K562 (cell line): ENCODE data around the gene ZKSCAN3. TPM values are rescaled to one million over a fixed set of nuclear protein-coding genes. Genes with fewer than 3 reads are reported as not detected.

Experiments
- ATAC-seq: fragments of 200-7000 bp; cut with Tn5 transposase; 3 replicates; pipeline ENCODE4 v1.9.1; 2020; ENCODE audit warnings: moderate library complexity
- BruUV-seq: library from RNA; stranded (reverse); fragments of 400-500 nt; replicated peaks from 2 replicates; lab custom pipeline; 2021; lab: Mats Ljungman, UMichigan
- CTCF ChIA-PET: fragments of 300-600 bp; formaldehyde crosslinking; extraction: SDS; loops from one replicate; lab custom pipeline; 2021; ENCODE audit warnings: low intra/inter-chr PET ratio; lab: Yijun Ruan, JAX
- POLR2A ChIA-PET: fragments of 300-600, 350-650 bp; sonication (Branson Sonifier 250); formaldehyde crosslinking; extraction: SDS; loops from one replicate; lab custom pipeline; 2021; ENCODE audit warnings: antibody characterized with exemption, inconsistent platforms; lab: Yijun Ruan, JAX
- DNase-seq, 4 experiments: peaks; one replicate each; pipeline versions ENCODE4 v3.0.0 to v3.0.0-alpha.2; 2011 to 2018; ENCODE audit warnings: low spot score in 3 of 4, mixed read lengths in 3 of 4; ENCODE audit errors: extremely low read depth in 1 of 4
- FAIRE-seq: peaks from 2 replicates; lab custom pipeline; 2011; peaks lifted over from hg19 to GRCh38; lab: Jason Lieb, UNC
- H2AFZ ChIP-seq: 2 replicates; pipeline ENCODE4 v1.6.0; 2011; ENCODE audit warnings: low read depth, low read length, control low read depth, inconsistent platforms
- H3K27ac ChIP-seq: fragments of 200-600 bp; 3 replicates; pipeline ENCODE4 v1.8.0; 2011; ENCODE audit warnings: low read depth, mild to moderate bottlenecking, control low read depth, inconsistent platforms, low read length, moderate library complexity, mixed read lengths; ENCODE audit errors: extremely low read depth
- H3K27me3 ChIP-seq, 2 experiments: fragments of 300-600 bp in 1 of 2; 2 replicates in 1 of 2; 3 replicates in 1 of 2; pipeline versions ENCODE4 v1.6.0 to v1.8.0; 2011; ENCODE audit warnings: inconsistent platforms in 2 of 2, low read length in 2 of 2, mild to moderate bottlenecking in 1 of 2, mixed read lengths in 1 of 2, moderate library complexity in 1 of 2; ENCODE audit not compliant: control insufficient read depth in 2 of 2, insufficient read depth in 2 of 2
- H3K36me3 ChIP-seq: fragments of 300-600 bp; 3 replicates; pipeline ENCODE4 v1.8.0; 2011; ENCODE audit warnings: mild to moderate bottlenecking, low read length, inconsistent platforms; ENCODE audit not compliant: control insufficient read depth, insufficient read depth
- H3K4me1 ChIP-seq, 2 experiments: fragments of 200-600 bp in 1 of 2; replicated peaks in 1 of 2; 2 replicates in 1 of 2; 3 replicates in 1 of 2; pipeline versions ENCODE4 v1.5.1 to v1.8.0; 2011; ENCODE audit warnings: inconsistent platforms in 2 of 2, low read length in 2 of 2, mild to moderate bottlenecking in 1 of 2, mixed read lengths in 1 of 2, moderate library complexity in 1 of 2; ENCODE audit not compliant: control insufficient read depth in 2 of 2, insufficient read depth in 2 of 2
- H3K4me2 ChIP-seq: 2 replicates; pipeline ENCODE4 v1.6.1; 2011; ENCODE audit warnings: low read length, control low read depth, inconsistent platforms, mixed read lengths; ENCODE audit not compliant: insufficient read depth
- H3K4me3 ChIP-seq: fragments of 200-600 bp; sonication (generic), shearing (Covaris generic); 2 replicates; pipeline ENCODE4 v1.5.1; 2016; ENCODE audit warnings: control low read depth, inconsistent platforms
- H3K79me2 ChIP-seq: fragments of 200-600 bp; 3 replicates; pipeline ENCODE4 v1.8.0; 2011; ENCODE audit warnings: low read length, inconsistent platforms; ENCODE audit not compliant: control insufficient read depth, insufficient read depth
- H3K9ac ChIP-seq, 2 experiments: 2 replicates each; pipeline versions ENCODE4 v1.6.0 to v1.6.1; 2011; ENCODE audit warnings: low read depth in 2 of 2, low read length in 2 of 2, control low read depth in 1 of 2, inconsistent platforms in 1 of 2, mild to moderate bottlenecking in 1 of 2, mixed read lengths in 1 of 2; ENCODE audit not compliant: insufficient read depth in 1 of 2
- H3K9me1 ChIP-seq: one replicate; pipeline ENCODE4 v1.6.0; 2011; ENCODE audit warnings: inconsistent platforms, mild to moderate bottlenecking, low read length, moderate library complexity; ENCODE audit not compliant: control insufficient read depth, insufficient read depth
- H3K9me3 ChIP-seq: replicated peaks from 2 replicates; pipeline ENCODE4 v1.5.1; 2011; ENCODE audit warnings: low read depth, low read length, inconsistent platforms; ENCODE audit not compliant: control insufficient read depth, insufficient read depth
- H4K20me1 ChIP-seq: replicated peaks from 2 replicates; pipeline ENCODE4 v1.6.1; 2011; ENCODE audit warnings: low read length, inconsistent platforms, mixed read lengths; ENCODE audit not compliant: control insufficient read depth, insufficient read depth
- FOS ChIP-seq: IDR thresholded peaks from 3 replicates; pipeline ENCODE4 v1.6.1; 2011; ENCODE audit not compliant: insufficient read length; ENCODE audit errors: extremely low read depth
- GATA2 ChIP-seq: sonication (generic); formaldehyde crosslinking; IDR thresholded peaks from 2 replicates; pipeline ENCODE4 v1.4.0; 2020; ENCODE audit warnings: mild to moderate bottlenecking, missing genetic modification reagents
- GATAD2A ChIP-seq: fragments of 450-650 bp; IDR thresholded peaks from 2 replicates; pipeline ENCODE4 v1.6.1; 2017
- HMBOX1 ChIP-seq: sonication (generic); IDR thresholded peaks from 2 replicates; pipeline ENCODE4 v1.6.1; 2016
- MED1 ChIP-seq: sonication (generic); formaldehyde crosslinking; IDR thresholded peaks from 2 replicates; pipeline ENCODE4 v1.8.1; 2023; ENCODE audit warnings: missing genetic modification reagents, borderline replicate concordance
- NR1H2 ChIP-seq: sonication (generic); formaldehyde crosslinking; IDR thresholded peaks from 2 replicates; pipeline ENCODE4 v1.4.0; 2020; ENCODE audit warnings: mild to moderate bottlenecking, missing genetic modification reagents
- SP1 ChIP-seq: sonication (generic); formaldehyde crosslinking; IDR thresholded peaks from 2 replicates; pipeline ENCODE4 v1.8.1; 2022; ENCODE audit warnings: mild to moderate bottlenecking, missing genetic modification reagents
- SREBF1 ChIP-seq: fragments of 150-350 bp; IDR thresholded peaks from 2 replicates; pipeline ENCODE4 v1.6.1; 2014; ENCODE audit warnings: antibody characterized with exemption, low read depth, low read length, borderline replicate concordance
- SREBF2 ChIP-seq: sonication (generic); formaldehyde crosslinking; IDR thresholded peaks from 2 replicates; pipeline ENCODE4 v1.4.0; 2020; ENCODE audit warnings: mild to moderate bottlenecking, missing genetic modification reagents
- ZNF507 ChIP-seq: conservative IDR thresholded peaks from 2 replicates; pipeline ENCODE4 v1.6.1; 2017; ENCODE audit warnings: missing genetic modification characterization, missing compliant biosample characterization
- WGBS: fragments of 100-300 bp; shearing (Covaris generic); methylation state at CpG from one replicate; pipeline ENCODE4 v1.1.6; 2016; ENCODE audit warnings: low coverage, mixed read lengths; ENCODE audit not compliant: insufficient coverage; ENCODE audit errors: missing lambda C conversion rate; 5-methylcytosine and 5-hydroxymethylcytosine counted together
- in situ Hi-C: fragments of 300-500 bp; cut with MboI; formaldehyde crosslinking; loops from 4 replicates; pipeline ENCODE4 v1.15.0; 2018; ENCODE audit warnings: inconsistent platforms, mixed read lengths
- intact Hi-C: fragments of 100-400 bp; cut with micrococcal nuclease; formaldehyde crosslinking; loops from 2 replicates; pipeline ENCODE4 v1.14.2; 2022
- polyA plus RNA-seq, 8 experiments: library from polyadenylated mRNA; depleted of rRNA in 4 of 8; stranded (reverse) in 5 of 8; unstranded in 3 of 8; fragments of >200 nt; fragmentation: Nextera tagmentation in 2 of 8; fragmentation: Illumina TruSeq in 1 of 8; extraction: Ambion mirVana in 2 of 8; extraction: Trizol in 1 of 8; gene quantifications; 2 replicates each; pipeline versions ENCODE4 v1.2.1 to v1.2.3, GENCODE V29; 2011 to 2014; ENCODE audit warnings: inconsistent platforms in 1 of 8, missing spikeins in 1 of 8
- total RNA-seq, 7 experiments: library from RNA; depleted of rRNA in 6 of 7; stranded (reverse); fragments of >200 nt in 6 of 7; fragmentation: Illumina TruSeq in 2 of 7; extraction: Trizol in 2 of 7; gene quantifications; 2 replicates each; pipeline versions ENCODE4 v1.2.1 to v1.2.3, GENCODE V29; 2011 to 2021; ENCODE audit warnings: low replicate concordance in 1 of 7

Gene ZKSCAN3
- total and polyA plus RNA-seq, 9 of the 15 experiments (the other 6 are each of a cell fraction or from before 2014, with no cell fraction given), result 3.0 to 12.4 (median 10.2) TPM

GRCh38 chr6:28354688-28355554, 5.2 kb downstream of the ZKSCAN3 start (continued):
- TF ChIP-seq SP1 (CRISPR knock-in tag) (no peak), SREBF2 (CRISPR knock-in tag) (peak; percentile 67; the same call in 1 of the 2 replicates), HMBOX1 (peak; percentile 94), GATA2 (CRISPR knock-in tag) (peak; percentile 19; the same call in 1 of the 2 replicates), ZNF507 (tag) (no peak)

- no TSS peak for BruUV-seq
- intact Hi-C loops (loop anchor here (1.0 to 10.0 kb wide), 5 partner anchors 135 to 521 kb away; a partner anchor contains a TSS), in situ Hi-C loops (loop anchor here (5.0 kb wide), 1 partner anchor 219 kb away; no protein-coding TSS in a partner anchor)
- no peaks in the 10 kb centered on the region; a peak in 1 of 5 replicates for H3K27me3 ChIP-seq
- H4K20me1 ChIP-seq, result no peaks in the 10 kb centered on the region
- DNase-seq (peak; percentile 73 to 94 (median 75)), ATAC-seq (peak; percentile 80), FAIRE-seq (peak; percentile 94)
- peaks cover 24% of the 10 kb centered on the region for H3K36me3 ChIP-seq
- 4% methylated on average over 19 of the region's 19 CpGs for WGBS
- no peaks in the 10 kb centered on the region for H3K9me1 ChIP-seq
- no peaks in the 10 kb centered on the region; the same call in 1 of the 2 replicates for H3K9me3 ChIP-seq
- POLR2A ChIA-PET, result interaction anchor here (0.5 to 5.3 kb wide), 35 partner anchors 9 to 1975 kb away, joined by 3 to 80 read pairs (median 4); partner anchors contain the start of genes PGBD1, ZKSCAN8, ZSCAN26 and ZSCAN31
- peak overlapping the region; percentile 84 for H2AFZ ChIP-seq
- peak overlapping the region; percentile 42 for H3K4me3 ChIP-seq
- peaks cover 69% of the 10 kb centered on the region for H3K79me2 ChIP-seq
- peak overlapping the region; percentile 68 to 79 for H3K9ac ChIP-seq
- CTCF ChIA-PET, result interaction anchor here (0.6 to 1.7 kb wide), 8 partner anchors 132 to 1194 kb away, joined by 3 to 12 read pairs (median 3); no protein-coding TSS in a partner anchor
- peaks cover 44 to 49% of the 10 kb centered on the region in 2 experiments for H3K4me1 ChIP-seq
- peak overlapping the region; percentile 76 for H3K27ac ChIP-seq
- peak overlapping the region; percentile 95 for H3K4me2 ChIP-seq
- TF ChIP-seq MED1 (CRISPR knock-in tag) (no peak), GATAD2A (no peak), FOS (no peak), NR1H2 (CRISPR knock-in tag) (no peak), SREBF1 (no peak)
These were observed 6.3 kb downstream of the ZKSCAN3 start for GRCh38 chr6:28355743-28356665.
